Activated CD4-positive, alpha-beta T cell treated with anti-CD3 and anti-CD28 coated beads, Interleukin-2, amount 50 U/mL, for 16 hours (primary cell): ENCODE results near the gene ELMO2.

Experiments used
- DNase-seq: peaks from one replicate; pipeline ENCODE4 v3.0.0-alpha.2; 2020

Gene ELMO2

GRCh38 chr20:46406200-46406985 is at the start of gene ELMO2:
Gene ELMO2 (minus strand): TSS chr20:46406615. CDS start chr20:46394482, 12,133 bp downstream.
- DNase-seq = peak; percentile 97

- DNase-seq = no peak
Observed at GRCh38 chr20:46455729-46456128, 49.3 kb upstream of the ELMO2 start.

- no peak for DNase-seq
Observed at GRCh38 chr20:46446851-46447250, 40.4 kb upstream of the ELMO2 start.

GRCh38 chr20:46439837-46440236 is 33.4 kb upstream of the ELMO2 start:
- no peak for DNase-seq

- DNase-seq = peak; percentile 11
Observed at GRCh38 chr20:46438156-46438750, 31.8 kb upstream of the ELMO2 start.

GRCh38 chr20:46435146-46435545 is 28.7 kb upstream of the ELMO2 start:
- DNase-seq = no peak

- no peak for DNase-seq
Observed at GRCh38 chr20:46434597-46434996, 28.2 kb upstream of the ELMO2 start.

- no peak for DNase-seq
Observed at GRCh38 chr20:46433051-46433450, 26.6 kb upstream of the ELMO2 start.

GRCh38 chr20:46430921-46431712 is 24.7 kb upstream of the ELMO2 start:
- no peak for DNase-seq

- no peak for DNase-seq
Observed at GRCh38 chr20:46427384-46427783, 21.0 kb upstream of the ELMO2 start.

- no peak for DNase-seq
Observed at GRCh38 chr20:46423882-46424482, 17.6 kb upstream of the ELMO2 start.

GRCh38 chr20:46423342-46423741 is 16.9 kb upstream of the ELMO2 start:
- no peak for DNase-seq

- DNase-seq = no peak
Observed at GRCh38 chr20:46420878-46421277, 14.5 kb upstream of the ELMO2 start.

GRCh38 chr20:46419882-46420281 is 13.5 kb upstream of the ELMO2 start:
- no peak for DNase-seq

- no peak for DNase-seq
Observed at GRCh38 chr20:46416839-46417238, 10.4 kb upstream of the ELMO2 start.

- DNase-seq = no peak
Observed at GRCh38 chr20:46416421-46416820, 10.0 kb upstream of the ELMO2 start.

GRCh38 chr20:46415773-46416172 is 9.4 kb upstream of the ELMO2 start:
- DNase-seq = no peak

GRCh38 chr20:46414608-46415007 is 8.2 kb upstream of the ELMO2 start:
- no peak for DNase-seq

GRCh38 chr20:46411637-46412036 is 5.2 kb upstream of the ELMO2 start:
- DNase-seq = no peak

- DNase-seq = no peak
Observed at GRCh38 chr20:46408281-46408731, 1.9 kb upstream of the ELMO2 start.

- no peak for DNase-seq
Observed at GRCh38 chr20:46407671-46407996, 1.2 kb upstream of the ELMO2 start.

- peak; percentile 56 for DNase-seq
Observed at GRCh38 chr20:46406986-46407670, 713 bp upstream of the ELMO2 start.

GRCh38 chr20:46402331-46402811 is 4.0 kb downstream of the ELMO2 start:
- no peak for DNase-seq
